Dermis microvascular lymphatic vessel endothelial cell (primary cell): ENCODE results near the gene DIP2C. TPM values are rescaled to one million over a fixed set of nuclear protein-coding genes. Genes with fewer than 3 reads are reported as not detected.

Source experiments
- DNase-seq, 2 donors: peaks; one replicate each; pipeline versions ENCODE4 v3.0.0 to v3.0.0-alpha.2; 2010; ENCODE audit warnings: low read depth in 2 of 2
- total RNA-seq: library from RNA; depleted of rRNA; stranded (reverse); fragments of >200 nt; gene quantifications from 2 replicates; pipeline ENCODE4 v1.2.1, GENCODE V29; 2014

The DIP2C gene
- total RNA-seq, 1 donor from 2014 or later: 4.5 TPM

DNA sequence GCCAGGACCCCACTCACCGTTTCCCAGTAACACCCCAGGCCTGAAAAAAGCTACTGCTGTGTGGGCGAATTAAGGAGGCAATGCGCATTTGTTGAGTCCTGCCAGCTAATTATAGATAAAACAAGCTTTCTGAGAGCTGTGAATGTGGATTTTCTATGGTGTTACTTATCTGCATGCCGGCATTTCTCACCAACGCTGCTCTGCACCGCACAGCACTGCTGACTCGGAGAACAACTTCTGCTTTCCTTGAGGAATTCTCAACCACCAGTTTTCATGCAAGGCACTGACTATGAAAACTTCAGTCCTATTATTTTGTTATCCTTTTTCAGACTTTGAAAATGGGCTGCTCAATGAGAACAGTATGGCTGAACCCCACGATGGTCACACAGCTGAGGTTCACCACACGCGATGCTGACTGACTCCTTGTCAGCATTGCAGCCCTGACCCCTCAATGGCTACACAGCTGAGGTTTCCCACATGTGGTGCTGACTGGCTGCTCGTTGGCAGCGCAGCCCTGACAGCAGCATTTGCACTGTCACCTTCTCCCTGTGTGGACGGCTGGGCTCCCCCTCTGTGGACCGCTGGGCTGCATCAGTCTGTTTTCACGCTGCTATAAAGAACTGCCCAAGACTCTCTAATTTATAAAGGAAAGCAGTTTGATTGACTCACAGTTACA, 190.6 kb downstream of the DIP2C start:
- no peak for DNase-seq

DNA sequence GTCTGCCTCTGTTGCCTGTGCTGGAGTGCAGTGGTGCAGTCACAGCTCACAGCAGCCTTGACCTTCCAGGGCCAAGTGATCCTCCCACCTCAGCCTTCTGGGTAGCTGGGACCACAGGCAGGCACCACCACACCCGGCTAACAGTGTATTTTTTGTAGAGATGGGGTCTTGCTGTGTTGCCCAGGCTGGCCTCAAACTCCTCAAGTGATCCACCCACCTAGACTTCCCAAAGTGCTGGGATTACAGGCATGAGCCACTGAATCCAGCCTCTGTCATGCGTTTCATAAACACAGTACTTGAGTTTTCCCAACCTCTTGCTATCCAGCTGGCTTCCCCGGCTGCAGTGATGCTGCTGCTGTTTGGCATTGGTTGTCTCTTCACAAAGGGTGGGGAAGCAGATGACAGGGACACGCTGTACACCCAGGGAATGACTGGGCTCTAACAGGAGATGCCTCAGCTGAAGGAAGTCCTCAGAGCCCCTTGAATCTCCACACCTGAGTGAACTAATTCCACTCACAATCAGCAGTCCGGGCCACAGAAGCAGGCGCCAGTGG, 191.5 kb downstream of the DIP2C start:
- DNase-seq: no peak

DNA sequence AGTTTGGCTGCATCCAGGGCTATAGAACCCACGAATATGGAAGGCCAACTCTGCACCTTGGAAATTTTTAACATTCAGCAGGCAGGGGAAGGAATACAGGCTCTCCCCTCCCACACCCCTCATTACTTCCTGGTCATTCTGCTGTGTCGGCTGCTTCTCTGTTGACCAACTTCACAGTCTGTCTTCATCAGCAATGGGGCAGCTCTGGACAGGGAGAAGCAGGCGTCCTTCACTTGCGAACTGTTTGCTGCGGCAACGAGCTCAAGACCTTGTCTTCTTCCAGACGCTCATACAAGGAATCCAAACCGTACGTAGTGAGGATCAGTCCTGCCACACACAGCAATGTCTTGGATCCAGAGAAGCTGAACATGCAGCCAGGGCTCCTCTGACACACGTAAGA, 192.2 kb downstream of the DIP2C start:
- no peak for DNase-seq

DNA sequence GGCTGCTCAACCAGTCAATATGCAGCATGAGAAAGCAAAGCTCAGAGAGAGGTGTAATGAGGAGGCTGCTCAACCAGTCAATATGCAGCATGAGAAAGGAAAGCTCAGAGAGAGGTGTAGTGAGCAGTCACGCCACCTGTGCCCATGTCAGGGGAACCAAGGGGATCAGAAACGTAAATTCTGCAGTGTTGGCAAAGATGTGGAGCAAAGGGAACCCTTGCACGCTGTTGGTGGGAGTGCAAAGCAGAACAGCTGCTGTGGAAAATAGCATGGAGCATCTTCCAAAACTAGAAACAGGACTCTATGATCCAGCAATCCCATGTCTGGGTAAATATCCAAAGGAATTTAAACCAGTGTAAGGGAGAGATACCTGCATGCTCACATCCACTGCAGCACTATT, 194.9 kb downstream of the DIP2C start:
- DNase-seq: no peak

DNA sequence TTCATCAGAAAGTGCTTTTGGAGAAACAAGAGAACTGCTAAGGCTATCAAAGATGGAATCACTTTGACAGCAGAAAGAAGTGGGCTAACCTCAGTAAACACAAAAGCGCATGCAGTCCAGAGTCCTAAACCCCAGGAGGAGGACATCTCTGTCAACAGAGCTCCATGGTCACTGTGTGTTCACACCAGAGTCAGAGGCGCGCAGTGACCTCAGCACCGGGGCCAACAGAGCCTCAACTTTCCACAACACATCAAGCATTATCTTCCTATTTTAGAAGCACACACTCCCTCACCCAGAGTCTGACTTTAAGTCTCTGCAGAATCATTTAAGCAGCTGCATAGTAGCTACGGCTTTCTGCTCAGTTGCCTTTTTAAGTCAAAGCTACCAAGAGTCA, 195.3 kb downstream of the DIP2C start:
- DNase-seq: no peak

DNA sequence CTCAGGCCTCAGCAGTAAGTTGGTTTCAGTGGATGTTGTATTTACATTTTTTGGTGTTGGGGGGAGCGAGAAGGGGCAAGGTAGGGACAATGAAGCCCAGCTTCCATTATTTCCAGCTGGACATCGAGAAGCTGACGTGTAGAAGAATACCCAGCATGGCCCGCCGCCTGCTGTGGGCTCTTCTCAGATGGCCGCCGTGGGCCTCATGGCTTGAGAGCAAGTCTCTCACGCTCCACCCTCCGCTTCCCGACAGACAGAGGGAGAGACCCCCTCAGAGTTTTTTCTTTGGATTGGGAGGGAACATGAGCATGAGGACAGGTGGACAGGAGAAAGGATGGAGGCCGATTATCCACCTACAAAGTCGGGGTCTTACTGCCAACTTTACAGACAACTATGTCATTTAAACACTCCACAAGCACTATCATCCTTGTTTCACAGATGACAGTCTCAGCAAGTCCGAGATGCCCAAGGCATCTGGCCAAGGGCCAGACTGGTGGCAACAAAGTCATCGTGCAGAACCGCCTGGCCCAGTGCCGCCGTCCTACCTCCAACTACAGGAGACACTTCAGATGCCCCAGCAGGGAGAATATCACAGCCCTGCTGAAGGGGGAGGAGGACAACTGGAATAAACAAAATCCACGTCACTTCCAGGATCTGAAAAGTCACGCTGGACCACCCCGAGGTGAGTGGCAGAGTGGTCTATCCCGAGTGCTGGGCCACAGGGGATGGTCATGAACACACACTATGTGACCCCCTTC, 195.9 kb downstream of the DIP2C start:
- no peak for DNase-seq

DNA sequence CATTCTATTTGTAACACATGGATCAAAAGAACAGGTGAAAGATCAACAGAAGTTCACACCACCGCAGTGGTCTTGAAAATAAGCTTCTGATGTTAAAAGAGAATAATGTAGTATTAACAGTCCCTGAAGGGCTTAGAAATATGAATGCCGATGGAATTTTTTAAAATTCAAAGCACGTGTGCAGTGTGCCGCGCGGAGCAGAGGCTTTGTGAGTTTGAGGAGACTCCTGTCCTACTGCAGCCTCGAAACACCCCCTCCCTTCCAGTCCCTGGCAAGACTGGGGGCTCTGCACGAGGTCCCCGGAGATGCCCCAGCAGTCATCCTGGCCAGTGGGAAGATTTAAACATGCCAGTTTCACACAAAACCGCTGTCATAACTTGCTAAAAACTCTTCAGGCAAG, 196.6 kb downstream of the DIP2C start:
- no peak for DNase-seq

DNA sequence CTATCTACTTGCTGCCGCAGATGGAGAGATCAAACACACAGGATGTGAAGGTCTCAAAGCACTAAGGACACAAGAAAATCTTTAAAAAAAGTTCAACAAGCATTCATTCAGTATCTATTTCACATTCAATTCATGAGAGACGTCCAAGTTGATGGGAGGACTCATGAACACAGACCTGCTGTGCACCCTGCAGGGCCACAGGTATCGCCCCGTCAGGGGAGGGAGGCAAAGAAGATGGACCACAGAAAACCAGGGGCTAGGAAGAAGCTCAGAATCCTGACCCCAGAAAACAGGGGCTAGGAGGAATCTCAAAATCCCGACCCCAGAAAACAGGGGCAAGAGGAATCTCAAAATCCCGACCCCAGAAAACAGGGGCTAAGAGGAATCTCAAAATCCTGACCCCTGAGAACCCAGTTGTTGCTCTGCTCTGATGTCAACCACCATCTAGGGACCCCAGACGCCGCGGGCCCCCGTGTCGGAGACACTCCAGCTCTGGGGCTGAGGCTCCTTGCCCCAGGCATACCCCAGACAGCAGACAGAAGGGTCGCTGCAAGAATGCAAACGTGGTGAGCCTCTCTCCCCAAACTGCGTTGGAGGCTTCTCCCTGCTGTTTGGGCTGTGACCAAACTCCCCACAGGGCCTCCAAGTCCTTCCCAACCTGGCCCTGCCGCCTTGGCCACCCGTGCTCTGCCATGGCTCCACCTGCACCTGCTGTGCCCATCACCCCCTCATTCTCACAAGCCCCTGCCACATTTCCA, 197.6 kb downstream of the DIP2C start:
- no peak for DNase-seq

DNA sequence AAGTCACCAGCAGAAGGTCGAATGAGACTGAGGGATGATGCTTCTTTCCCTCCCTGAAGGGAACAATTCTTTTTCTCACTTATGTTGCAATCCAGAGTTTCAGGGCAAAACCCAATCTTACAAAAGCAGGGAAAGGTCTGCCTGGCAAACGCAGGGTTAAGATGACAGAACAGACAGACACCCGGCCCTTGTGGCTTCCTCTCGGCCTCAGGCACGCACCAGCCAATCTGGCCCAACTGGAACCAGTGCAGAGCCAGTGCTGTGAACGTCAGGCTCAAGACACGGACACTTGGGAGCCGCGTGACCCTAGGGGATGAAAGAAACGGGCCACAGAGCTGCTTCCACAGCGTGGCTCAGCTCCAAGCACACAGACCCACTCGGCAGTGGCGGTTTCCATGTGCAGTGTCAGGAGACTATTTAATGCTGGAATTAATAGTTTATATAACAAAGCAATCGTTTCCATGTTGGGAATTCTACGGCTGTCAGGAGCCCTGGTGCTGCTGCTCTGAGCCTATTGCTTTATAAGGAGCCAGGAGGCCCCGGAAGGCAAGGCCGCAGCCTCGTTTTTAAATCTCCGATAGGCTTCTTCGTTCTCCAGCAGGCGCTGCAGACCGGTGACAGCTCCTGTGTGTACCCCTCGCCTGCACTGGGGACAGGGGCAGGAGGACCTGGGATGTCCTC, 198.4 kb downstream of the DIP2C start:
- no peak for DNase-seq

DNA sequence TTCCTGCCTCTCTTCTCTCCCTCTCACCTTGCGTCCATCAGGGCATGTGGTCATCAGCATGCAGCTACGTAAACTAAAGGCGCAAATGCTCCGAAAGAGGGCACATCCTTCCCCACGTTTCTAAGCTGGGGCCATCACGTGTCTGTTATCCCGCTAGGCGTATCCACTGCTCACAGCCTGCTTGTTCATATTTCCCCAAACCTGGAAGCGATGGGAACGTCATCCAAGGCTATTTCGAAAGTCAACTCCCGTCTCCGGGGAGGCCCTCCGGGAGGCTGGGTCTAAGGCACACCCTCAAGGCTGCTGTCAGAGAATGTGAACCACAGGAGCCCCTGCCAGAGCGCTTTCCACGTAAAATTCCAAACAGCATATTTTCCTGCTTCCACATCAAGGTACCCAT, 199.2 kb downstream of the DIP2C start:
- DNase-seq: no peak

DNA sequence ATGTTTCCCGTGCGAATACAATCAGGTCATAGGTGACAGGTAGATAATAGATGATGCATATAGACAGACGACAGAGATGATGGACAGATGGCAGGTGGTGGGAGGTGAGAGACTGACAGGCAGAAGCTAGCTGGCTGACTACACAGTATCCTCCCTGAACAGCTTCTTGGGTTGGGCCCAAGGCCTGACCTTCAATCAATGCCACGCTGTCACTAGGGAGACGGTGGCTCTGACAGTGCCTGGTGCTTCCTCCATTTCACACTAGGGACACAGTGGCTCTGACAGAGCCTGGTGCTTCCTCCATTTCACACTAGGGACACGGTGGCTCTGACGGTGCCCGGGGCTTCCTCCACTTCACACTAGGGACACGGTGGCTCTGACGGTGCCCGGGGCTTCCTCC, 200.1 kb downstream of the DIP2C start:
- no peak for DNase-seq

DNA sequence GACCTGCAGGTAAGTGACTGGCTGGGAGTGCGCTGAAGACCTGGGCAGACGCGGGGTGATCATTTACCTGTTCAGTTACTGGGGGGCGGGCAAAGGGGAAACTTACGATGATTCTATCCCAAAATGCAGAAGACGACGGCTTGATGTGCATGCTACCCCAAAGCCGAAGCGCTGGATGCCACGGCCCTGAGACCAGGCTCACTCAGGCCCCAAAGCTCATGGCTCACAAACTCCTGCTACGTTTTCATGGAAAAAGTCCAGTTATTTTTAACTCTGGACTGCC, 200.6 kb downstream of the DIP2C start:
- DNase-seq: no peak

DNA sequence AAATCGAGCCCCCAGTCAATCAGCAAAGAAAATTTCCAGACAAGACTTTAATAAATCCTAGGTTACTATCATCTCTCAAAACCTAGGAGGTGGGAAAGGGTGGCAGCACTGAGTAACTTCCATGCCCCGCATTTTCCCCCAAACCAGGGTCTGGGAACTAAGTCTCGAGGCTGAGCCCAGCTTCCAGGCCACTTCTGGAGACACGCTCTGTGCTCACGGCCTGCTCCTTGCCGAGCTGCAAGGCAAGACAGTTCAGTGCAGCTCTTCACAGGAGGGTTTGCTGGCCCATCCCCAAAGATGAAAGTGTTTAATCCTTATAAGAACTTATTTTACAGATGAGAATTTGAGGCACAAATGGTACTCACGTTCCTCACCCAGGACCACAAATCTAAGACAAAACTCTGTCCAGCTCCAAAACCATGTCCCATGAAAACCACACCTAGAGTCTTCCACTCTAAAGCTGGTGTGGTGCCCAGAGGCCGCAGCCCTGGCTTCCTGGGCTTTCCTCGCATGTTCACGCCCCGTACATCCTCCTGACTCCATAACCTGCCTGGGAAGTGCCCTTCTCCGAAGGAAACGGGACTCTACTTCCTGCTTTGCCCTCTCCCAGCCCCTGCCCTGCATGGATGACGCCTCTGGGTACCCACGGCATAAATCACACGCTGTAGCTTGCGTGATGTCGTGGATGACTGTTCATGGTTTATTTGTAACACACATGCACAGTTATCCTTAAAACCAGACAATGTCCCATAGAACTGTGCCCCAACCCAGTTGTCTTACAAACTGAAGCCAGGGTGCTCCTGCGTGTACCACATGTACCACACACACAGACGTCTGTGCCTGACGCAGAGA, 201.2 kb downstream of the DIP2C start:
- DNase-seq: no peak

DNA sequence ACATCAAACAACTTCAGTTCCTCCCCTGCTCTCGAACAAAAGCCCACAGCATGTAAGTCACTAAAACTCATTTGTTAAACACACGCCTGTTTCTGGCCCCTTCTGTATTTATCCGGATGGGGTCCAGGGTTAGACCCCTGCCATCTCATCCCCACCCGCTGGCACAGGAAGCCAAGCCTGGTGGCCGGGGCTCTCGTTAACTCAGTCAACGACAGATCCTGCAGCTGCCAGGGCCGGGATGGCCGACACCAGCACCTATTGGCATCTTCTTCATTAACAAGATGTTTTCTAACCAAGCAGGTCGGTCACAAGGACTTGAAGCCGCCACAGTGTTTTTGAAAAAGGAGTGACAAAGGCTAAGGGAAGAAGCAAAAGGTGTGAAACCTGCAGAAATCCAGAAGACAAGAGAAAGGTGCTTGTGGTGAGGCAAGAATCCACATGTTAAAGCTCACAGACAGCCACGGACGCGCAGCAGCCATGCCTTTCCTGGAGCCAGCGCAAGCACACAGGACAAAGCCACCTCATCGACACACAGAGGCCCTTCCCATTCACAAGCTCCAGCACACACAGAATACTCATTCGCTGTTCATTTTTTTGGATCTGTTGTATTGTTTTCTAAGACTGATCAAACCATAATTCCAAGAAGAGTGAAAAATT, 202.7 kb downstream of the DIP2C start:
- DNase-seq: no peak

DNA sequence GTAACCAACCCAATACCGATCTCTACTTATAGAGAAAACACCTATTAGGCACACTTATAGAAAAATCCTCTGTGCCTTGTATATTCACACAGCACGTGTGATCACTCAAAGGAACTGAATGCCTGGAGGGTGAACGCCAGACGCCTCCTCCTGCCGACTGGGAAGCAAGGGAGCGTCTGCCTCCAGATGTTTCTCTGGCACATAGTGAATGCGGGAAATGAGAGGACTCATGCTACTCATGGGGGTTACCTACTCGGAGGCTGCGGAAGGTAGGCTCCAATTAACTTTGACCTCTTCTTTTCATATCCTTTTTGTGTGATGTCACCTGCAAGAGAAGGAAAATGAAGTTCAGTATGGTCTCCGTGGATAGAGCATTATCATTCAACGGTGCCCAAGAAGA, 203.3 kb downstream of the DIP2C start:
- DNase-seq: no peak

DNA sequence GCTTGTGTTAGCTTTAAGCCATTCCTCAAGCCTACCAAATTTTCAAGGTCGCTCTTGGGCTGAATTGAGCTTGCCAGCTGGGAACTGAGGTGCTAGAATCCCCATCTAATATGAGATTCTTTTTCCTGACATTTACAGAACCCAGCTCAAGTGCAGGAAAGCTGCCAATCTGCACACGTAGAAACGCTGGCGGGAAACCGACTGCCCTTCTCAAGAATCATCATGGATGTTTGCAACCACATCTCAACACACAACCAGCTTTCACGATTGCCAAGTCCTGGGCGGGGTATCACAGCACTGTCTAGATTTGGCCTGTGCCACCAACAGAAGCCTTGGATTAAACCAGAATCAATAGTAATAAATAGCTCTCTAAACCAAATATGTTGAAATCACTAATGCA, 203.7 kb downstream of the DIP2C start:
- no peak for DNase-seq

DNA sequence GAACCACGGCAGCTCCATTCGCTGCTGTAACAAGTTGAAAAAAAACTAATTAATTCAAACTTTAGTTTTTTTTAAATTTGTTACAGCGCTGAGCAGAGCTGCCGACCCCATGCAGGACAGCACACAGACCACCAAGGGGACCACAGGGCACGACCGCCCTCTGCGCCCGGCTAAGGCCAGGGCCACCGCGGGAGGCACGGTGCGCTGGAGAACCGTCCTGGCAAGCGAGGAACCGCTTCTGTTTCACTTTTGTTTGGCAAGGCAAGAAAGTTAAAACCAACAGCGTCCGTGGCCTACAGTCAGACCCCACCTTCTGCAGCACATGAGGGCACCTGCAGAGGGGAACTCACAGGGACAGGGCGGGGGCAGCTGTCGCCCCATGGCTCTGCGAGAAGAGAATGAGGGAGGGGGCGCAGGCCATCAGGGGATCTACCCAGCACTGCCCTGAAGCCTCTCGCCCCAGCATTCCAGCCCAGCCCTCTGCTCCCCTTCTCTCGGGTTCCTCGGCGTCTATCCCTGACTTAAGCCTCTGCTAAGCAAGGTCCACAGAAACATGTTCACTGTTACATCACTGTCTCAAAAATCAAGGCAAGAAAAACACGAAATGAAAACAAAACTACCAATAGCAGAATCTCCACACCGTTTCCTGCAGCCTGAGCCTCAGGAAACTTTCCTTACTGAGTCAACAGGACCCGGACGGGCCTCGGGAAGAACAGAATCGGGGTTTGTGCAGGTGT, 204.4 kb downstream of the DIP2C start:
- DNase-seq: peak in 1 of 2 donors; percentile 59

DNA sequence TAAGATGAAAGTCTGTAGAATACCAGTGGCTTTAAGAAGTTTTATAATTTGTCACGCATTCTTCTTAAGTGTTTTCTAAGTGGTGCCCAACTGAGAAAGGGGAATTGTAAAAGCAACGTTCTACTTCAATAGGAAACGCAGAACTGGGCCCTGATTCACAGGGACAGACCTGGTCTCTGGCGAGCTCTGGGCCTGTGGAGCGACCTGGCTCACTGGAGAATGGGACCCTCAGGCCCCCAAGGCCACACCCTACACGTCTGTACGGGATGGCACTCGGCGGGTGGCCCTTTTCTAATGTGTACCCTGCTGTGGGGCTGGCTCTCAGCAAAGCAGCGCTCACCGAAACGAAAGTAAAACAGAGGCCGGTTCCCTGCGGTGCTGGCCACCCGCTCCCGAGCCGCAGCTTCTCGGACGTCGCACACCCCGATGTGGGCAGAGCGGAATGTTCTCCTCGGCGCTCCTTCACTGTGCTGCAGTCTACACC, 205.0 kb downstream of the DIP2C start:
- DNase-seq: peak in 1 of 2 donors; percentile 39

DNA sequence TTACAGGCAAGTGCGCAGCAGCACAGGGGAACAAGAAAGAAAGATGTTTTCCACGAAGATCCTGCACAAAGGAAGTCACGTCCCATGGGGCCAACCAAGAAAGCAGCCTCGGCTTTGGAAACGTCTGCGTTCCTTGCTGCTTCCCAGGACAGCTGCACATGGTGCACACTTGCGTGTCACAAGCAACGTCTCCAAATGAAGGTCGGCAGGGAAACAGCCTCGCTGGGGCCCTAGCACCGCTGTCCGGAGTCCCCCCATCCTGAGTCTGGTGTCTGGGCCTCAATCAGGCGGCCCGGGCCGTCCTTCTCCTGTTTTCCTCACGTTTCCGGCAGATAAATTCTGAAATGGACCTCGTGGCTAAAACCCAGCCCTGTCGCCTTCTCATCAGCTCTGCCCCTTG, 206.2 kb downstream of the DIP2C start:
- no peak for DNase-seq

DNA sequence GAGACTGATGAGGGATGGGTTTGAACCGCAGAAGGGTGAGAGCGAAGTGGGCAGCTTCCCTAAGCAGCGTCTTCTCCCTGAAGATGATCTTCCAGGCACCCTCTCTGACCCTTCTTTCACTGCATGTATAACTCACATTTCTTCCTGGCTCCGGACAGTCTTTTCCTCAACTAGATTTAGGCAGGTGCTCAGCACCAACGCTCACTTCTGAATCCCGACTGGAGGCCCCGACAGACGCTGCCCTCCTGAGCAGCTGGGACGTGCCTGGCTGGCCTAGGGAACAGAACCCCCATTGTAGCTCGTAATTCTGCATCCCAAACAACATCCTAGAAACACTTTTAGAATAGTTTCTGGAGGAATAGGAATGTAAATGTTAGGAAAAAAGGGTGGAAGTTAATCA, 206.6 kb downstream of the DIP2C start:
- DNase-seq: no peak
